ENCODE data around the gene SH3BGRL2. TPM values are rescaled to one million over a fixed set of nuclear protein-coding genes. Genes with fewer than 3 reads are reported as not detected.

SH3BGRL2 gene
- polyA plus RNA-seq = 10 to 100 TPM in 2 of 3 donors, 1 to 10 TPM in 1; 5.4 to 25.4 (median 14.2) TPM

DNA sequence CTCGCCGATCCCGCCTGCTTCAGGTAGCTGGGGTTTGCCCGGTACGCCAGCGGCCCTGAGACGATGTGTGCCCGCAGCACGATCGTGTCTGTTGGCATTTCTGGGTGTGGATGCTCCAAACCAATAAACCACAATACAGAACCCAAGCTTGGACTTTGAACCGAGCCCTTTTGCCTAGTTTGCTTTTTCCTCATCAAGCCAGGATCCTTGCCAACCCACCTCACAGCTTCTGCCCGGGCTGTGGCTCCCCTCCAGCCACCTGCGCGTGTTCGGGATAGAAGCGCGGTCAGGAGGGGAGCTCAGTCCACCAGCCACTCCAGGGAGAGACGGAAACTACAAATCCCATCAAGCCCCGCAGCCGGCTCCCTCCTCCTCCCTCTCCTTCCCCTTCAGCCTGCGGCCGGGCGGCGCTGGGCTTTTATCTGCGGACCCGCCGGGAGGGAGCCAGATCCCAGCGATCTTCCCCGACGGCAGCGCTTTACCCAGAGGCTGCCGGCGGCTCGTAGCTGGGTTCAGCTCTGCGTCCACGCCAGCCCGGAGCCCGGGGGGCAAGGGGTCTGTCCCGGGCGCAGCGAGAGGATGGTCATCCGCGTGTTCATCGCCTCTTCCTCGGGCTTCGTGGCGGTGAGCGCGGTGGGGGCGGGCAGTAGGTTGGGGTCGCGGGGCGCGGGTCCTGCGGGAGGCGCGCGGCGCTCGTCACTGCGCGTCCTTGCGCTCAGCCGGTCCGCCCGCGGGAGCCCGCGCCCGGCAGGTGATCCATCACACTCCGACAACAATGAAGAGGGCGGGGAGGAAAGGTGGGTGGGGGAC is at the start of gene SH3BGRL2:
Gene SH3BGRL2 (plus strand): TSS at position 447 of the 810 bp plus-strand sequence. CDS start 133 bp downstream, at position 580.
- 0 to 1% (median 1%) methylated on average over 57 to 71 of the region's 72 CpGs for WGBS, 3 donors
- no peak within 1 kb of the TSS for H3K27ac ChIP-seq (ENCODE audit: low read depth, low read length)

DNA sequence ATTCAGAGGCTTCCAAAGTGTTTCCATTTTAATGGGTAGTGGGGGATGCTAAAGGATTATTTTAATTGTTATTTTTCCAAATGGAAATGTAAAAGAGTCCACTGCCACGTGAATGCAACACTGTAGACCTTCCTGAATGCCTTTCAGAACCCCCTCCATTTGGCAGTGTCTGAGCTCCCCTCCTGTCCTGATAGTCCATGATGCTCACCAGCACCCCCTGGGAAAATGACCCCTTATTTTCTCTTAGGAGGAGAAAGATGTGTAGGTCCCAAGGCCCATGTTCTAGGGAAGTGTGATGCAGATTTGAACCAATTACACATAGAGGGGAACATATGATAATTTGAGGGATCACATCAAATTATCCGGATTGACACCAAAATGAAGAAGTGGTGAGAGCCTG is 46.8 kb upstream of the SH3BGRL2 start:
- 64 to 86% (median 75%) methylated on average over 2 of the region's 2 CpGs for WGBS, 3 donors
- H3K27ac ChIP-seq (ENCODE audit: low read depth, low read length) = no peak overlapping the region

GRCh38 chr6:79586548-79586947 is 44.6 kb upstream of the SH3BGRL2 start:
- H3K27ac ChIP-seq (ENCODE audit: low read depth, low read length) = no peak overlapping the region

- H3K27ac ChIP-seq (ENCODE audit: low read depth, low read length) = no peak overlapping the region
- 83 to 89% (median 83%) methylated on average over 7 of the region's 7 CpGs for WGBS, 3 donors
Measured at GRCh38 chr6:79589701-79590100, 41.4 kb upstream of the SH3BGRL2 start.

- WGBS, 3 donors = 92 to 96% (median 95%) methylated on average over 2 of the region's 2 CpGs
- H3K27ac ChIP-seq (ENCODE audit: low read depth, low read length) = no peak overlapping the region
Measured at GRCh38 chr6:79597155-79597554, 34.0 kb upstream of the SH3BGRL2 start.

GRCh38 chr6:79598012-79598411 is 33.1 kb upstream of the SH3BGRL2 start:
- no peak overlapping the region for H3K27ac ChIP-seq (ENCODE audit: low read depth, low read length)
- 76 to 96% (median 92%) methylated on average over 4 of the region's 4 CpGs for WGBS, 3 donors

DNA sequence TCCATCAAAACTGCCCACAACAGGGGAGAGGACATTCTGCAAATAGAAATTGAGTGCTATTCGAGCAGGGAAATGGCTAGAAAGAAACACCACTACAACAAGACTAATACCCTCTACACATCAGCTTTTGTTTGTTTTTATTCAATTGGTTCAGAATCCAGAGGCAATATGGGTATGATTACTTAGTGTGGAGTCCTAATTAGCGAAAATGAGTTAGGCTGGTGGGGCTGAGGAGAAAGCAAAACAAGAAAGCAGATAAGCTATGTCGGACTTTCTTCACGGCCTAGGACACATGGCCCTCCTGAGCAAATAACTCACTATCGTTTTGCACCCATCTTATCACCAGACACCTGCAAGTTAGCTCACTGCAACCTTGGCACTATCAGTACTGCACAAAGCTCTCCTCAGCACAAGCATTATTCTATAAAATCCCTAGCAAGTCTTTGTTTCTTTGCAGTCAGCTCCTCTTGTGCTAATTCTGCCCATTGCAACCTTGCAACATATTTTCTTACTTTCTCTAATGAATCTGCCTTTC is 31.3 kb upstream of the SH3BGRL2 start:
- H3K27ac ChIP-seq (ENCODE audit: low read depth, low read length) = no peak overlapping the region
- 40 to 85% (median 77%) methylated on average over 5 of the region's 5 CpGs for WGBS, 3 donors

DNA sequence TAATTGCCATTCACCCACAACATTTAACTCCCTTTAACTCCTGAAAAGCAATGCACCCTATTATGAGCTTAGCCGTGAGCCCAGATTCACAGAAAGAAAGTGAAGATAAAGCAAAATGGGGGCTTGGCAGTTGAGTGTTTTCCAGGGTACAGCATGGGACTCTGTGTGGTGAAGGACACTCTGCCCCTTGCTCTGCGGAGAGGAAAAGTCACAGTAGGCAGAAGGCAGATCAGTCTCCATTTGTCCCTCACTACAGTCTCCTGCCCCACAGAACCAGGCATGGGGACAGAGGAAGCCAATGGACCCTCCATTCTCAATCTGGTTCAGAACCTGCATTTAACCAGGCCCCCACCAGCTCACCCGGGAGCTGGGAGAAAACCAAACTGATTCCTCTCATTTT is 30.8 kb upstream of the SH3BGRL2 start:
- WGBS, 3 donors = 61 to 85% (median 79%) methylated on average over 3 of the region's 3 CpGs

DNA sequence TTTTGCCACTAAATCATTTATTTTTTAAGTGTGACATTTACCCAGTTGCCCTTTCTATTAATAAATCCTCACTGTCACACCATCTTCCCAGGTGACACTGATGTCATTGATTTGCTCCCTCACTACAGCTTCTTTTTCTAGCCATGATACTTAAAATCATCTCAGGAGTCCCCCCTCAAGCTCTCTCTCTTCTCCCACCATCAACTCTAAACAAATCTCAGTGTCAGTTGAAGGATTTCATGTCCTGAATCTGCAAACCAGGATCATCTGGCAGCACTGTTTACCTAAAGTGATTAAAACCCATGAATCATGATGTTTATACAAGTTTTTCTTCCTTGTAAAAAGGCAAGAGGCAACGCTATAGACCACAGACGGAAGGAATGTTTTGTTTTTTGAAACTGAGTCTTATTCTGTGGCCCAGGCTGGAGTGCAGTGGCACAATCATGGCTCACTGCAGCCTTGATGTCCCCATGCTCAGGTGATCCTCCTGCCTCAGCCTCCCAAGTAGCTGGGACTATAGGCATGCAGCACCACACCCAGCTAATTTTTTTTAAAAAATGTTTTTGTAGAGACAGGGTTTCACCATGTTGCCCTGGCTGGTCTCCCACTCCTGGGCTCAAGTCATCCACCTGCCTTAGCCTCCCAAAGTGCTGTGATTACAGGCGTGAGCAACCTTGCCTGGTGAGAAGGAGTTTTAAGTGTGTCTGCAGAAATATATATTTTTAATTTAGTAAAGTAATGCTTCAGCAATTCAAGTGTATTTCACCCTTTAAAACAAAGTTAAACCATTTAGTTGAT is 30.1 kb upstream of the SH3BGRL2 start:
- WGBS, 3 donors = 45 to 80% (median 78%) methylated on average over 3 of the region's 3 CpGs
- H3K27ac ChIP-seq (ENCODE audit: low read depth, low read length) = no peak overlapping the region

More for the DNA sequence above, 30.8 kb upstream of the SH3BGRL2 start:
- no peak overlapping the region for H3K27ac ChIP-seq (ENCODE audit: low read depth, low read length)

DNA sequence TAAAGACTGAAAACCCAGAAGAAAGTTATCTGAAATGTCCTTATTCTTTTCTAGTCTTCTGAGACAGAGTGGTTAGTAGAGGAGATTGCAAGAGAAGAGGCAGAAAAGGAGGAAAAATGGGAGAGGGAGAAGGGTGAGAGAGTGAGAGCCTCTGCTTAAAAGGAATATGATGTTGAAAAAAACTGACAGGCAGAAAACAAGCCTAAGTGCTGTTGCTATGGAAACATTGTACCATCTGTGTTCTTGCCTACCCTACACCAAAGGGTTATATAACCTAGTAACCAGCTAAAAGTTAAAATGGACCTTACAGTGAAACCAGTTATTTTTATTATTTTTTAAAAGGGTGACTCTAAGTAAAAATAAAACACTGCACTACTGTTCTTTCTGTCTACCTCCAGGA is 28.3 kb upstream of the SH3BGRL2 start:
- no peak overlapping the region for H3K27ac ChIP-seq (ENCODE audit: low read depth, low read length)

GRCh38 chr6:79604583-79605037 is 26.5 kb upstream of the SH3BGRL2 start:
- no peak overlapping the region for H3K27ac ChIP-seq (ENCODE audit: low read depth, low read length)
- 95 to 96% (median 95%) methylated on average over 4 of the region's 4 CpGs for WGBS, 3 donors

- WGBS, 3 donors = 92 to 99% (median 94%) methylated on average over 3 of the region's 3 CpGs
Measured at GRCh38 chr6:79605061-79605460, 26.1 kb upstream of the SH3BGRL2 start.

GRCh38 chr6:79605968-79606764 is 25.0 kb upstream of the SH3BGRL2 start:
- H3K27ac ChIP-seq (ENCODE audit: low read depth, low read length) = no peak overlapping the region
- 69 to 79% (median 79%) methylated on average over 4 of the region's 4 CpGs for WGBS, 3 donors

More at GRCh38 chr6:79605061-79605460, 26.1 kb upstream of the SH3BGRL2 start:
- no peak overlapping the region for H3K27ac ChIP-seq (ENCODE audit: low read depth, low read length)

DNA sequence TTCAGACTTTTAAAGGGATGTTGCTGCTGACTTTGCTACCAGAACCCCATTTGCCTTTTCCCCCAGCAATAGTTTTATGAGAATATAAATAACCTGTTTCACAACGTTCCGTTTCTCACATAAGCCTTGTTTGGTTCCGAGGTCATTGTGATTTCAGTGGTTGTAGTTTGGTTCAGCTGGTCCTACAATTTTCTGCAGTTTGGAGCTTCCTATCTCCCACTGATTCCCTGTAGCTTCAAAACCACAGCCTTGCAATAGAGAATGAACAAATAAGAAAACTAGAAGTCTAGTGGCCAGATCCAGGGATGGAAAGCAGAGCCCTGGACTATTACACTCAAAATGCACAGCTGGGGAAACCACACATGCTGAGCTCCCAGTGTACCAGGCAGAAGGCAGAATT is 24.1 kb upstream of the SH3BGRL2 start:
- H3K27ac ChIP-seq (ENCODE audit: low read depth, low read length) = no peak overlapping the region

DNA sequence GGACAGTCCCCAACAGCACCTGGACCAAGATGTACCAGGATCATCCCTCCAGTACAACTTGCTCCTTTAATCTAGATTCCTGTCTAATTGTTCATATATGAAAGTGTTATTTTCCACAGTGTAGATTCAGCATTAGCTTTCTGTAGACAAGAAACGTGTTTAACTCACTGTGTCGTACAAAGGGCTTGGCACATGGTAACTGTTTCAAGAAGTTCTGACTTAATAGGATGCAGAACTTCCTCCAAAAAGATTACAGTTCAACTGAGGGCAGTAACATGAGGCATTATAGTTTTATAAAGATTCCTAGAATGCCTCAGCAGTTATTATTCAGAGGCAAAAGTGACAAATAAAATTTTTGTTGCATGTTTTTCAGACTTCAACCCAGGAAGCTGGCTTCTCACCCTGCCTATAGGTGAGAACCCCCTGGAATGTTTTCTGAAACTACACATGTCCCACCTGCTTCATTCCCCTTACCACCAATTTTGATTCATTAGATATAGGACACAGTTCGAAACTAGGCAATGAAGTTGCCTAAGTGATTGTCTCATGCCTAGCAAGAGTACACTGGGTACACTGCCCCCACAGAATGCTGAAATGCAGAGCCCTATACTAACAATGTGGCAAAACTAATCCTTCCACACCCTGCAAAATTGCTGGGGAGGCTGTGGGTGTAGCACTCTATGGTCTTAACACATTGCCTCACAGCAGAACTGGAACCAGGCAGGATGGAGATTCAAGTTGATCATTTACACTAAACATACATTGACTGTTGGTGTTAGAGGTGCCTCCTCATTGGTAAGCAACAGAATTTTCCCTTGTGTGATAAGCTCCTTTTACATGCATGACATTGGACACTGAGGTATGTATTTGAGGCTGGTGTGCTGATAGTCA is 22.6 kb upstream of the SH3BGRL2 start:
- 72 to 81% (median 74%) methylated on average over 3 of the region's 3 CpGs for WGBS, 3 donors
- no peak overlapping the region for H3K27ac ChIP-seq (ENCODE audit: low read depth, low read length)

More for the DNA sequence above, 24.1 kb upstream of the SH3BGRL2 start:
- WGBS, 3 donors = 62 to 73% (median 67%) methylated on average over 3 of the region's 3 CpGs

GRCh38 chr6:79609225-79609595 is 21.9 kb upstream of the SH3BGRL2 start:
- no peak overlapping the region for H3K27ac ChIP-seq (ENCODE audit: low read depth, low read length)
- 78 to 86% (median 85%) methylated on average over 3 of the region's 3 CpGs for WGBS, 3 donors

- H3K27ac ChIP-seq (ENCODE audit: low read depth, low read length) = no peak overlapping the region
- WGBS, 3 donors = 60 to 76% (median 72%) methylated on average over 5 of the region's 5 CpGs
Measured at GRCh38 chr6:79610306-79611009, 20.7 kb upstream of the SH3BGRL2 start.
